ENCODE measurements around the gene RASAL2. TPM values are rescaled to one million over a fixed set of nuclear protein-coding genes. Genes with fewer than 3 reads are reported as not detected.

The RASAL2 gene
- total and polyA plus RNA-seq, 2 donors (not counting 1 experiment from before 2014, with no cell fraction given) = 11.9 to 21.8 TPM

- Histone ChIP-seq H3K27ac (ENCODE audit: insufficient read depth, low read length) (no peak within 1 kb of the TSS), H2AFZ (ENCODE audit: low read length) (peak within 1 kb of the TSS; percentile 52), H3K4me2 (ENCODE audit: extremely low read depth, insufficient read depth, low read length) (no peak within 1 kb of the TSS)
Measured at GRCh38 chr1:178512566-178513277, 418.8 kb downstream of the RASAL2 start, which contains the start of gene TEX35. TSS of gene TEX35 (plus strand) at chr1:178513109. CDS start at chr1:178513189, 80 bp downstream.

DNA sequence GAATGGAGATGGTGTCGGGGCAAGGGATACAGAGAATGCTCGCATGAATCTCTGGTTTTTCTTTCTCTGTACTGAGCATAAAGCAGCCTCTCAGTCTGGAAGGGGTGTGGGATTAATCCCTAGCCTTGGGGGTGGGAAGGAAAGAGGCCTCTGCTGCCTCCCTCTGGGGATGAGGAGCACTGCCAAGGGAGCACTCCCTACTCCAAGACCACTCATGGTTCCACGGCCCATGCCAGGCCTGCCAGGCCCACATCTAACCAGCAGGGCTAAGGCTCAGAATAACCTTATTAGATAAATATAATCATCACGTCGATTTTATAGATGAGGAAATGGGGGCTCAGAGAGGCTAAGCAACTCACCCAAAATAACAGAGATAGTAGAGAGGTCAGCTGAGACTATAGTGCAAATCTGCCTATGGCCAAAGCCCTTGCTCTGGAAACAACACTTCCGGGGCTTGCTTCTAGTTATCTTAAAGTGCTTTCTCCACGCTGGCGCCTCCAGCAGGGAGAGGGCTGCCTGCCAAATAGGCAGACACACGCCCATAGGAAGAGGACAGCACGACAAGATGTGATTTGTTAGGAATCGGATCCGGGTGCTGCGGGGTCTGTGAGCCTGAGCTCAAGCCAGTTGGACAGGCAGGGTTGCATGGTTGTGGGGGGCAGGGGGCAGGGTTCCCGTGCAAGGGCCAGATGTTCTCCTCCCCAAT lies 419.5 kb downstream of the RASAL2 start:
- no peak overlapping the region for H3K4me2 ChIP-seq (ENCODE audit: extremely low read depth, insufficient read depth, low read length)
- no peaks in the 10 kb centered on the region for H4K20me1 ChIP-seq (ENCODE audit: control insufficient read depth, extremely low read depth, insufficient read depth, low read length)
- H3K4me3 ChIP-seq (replicated peaks in 1 of 4; ENCODE audit: control extremely low read depth in 1 of 4, insufficient read depth in 1 of 4, low read depth in 3 of 4, low read length in 4 of 4) = no peak overlapping the region
- no peaks in the 10 kb centered on the region for H3K27me3 ChIP-seq (ENCODE audit: control insufficient read depth, insufficient read depth, low read length)
- H3K27ac ChIP-seq (ENCODE audit: insufficient read depth, low read length) = no peak overlapping the region
- H3K9ac ChIP-seq (ENCODE audit: insufficient read depth, low read length) = no peak overlapping the region
- H3K4me1 ChIP-seq (ENCODE audit: control insufficient read depth, extremely low read depth, insufficient read depth, low read length) = peaks cover 2% of the 10 kb centered on the region
- no peaks in the 10 kb centered on the region for H3K9me3 ChIP-seq (ENCODE audit: control insufficient read depth, insufficient read depth, low read depth, low read length)
- TF ChIP-seq EZH2 (IDR thresholded peaks at IDR 0.05; ENCODE audit: low read length, missing control alignments) = no peak
- TF ChIP-seq, protein P1, sequence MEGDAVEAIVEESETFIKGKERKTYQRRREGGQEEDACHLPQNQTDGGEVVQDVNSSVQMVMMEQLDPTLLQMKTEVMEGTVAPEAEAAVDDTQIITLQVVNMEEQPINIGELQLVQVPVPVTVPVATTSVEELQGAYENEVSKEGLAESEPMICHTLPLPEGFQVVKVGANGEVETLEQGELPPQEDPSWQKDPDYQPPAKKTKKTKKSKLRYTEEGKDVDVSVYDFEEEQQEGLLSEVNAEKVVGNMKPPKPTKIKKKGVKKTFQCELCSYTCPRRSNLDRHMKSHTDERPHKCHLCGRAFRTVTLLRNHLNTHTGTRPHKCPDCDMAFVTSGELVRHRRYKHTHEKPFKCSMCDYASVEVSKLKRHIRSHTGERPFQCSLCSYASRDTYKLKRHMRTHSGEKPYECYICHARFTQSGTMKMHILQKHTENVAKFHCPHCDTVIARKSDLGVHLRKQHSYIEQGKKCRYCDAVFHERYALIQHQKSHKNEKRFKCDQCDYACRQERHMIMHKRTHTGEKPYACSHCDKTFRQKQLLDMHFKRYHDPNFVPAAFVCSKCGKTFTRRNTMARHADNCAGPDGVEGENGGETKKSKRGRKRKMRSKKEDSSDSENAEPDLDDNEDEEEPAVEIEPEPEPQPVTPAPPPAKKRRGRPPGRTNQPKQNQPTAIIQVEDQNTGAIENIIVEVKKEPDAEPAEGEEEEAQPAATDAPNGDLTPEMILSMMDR (conservative IDR thresholded peaks at IDR 0.05 in 1 of 2, IDR thresholded peaks at IDR 0.05 in 1 of 2; ENCODE audit: low read depth in 1 of 2, low read length in 2 of 2) = no peak
- H3K36me3 ChIP-seq (ENCODE audit: control insufficient read depth, insufficient read depth, low read length) = no peaks in the 10 kb centered on the region
- peak; percentile 20 to 51 for DNase-seq (ENCODE audit: low read depth in 2 of 2)
- H2AFZ ChIP-seq (ENCODE audit: low read length) = peak overlapping the region; percentile 52
- H3K79me2 ChIP-seq (ENCODE audit: control insufficient read depth, insufficient read depth, low read length) = no peaks in the 10 kb centered on the region

More at GRCh38 chr1:178512566-178513277, 418.8 kb downstream of the RASAL2 start, which contains the start of gene TEX35:
- Histone ChIP-seq H3K4me1 (ENCODE audit: control insufficient read depth, extremely low read depth, insufficient read depth, low read length) (peaks cover 2% of the 10 kb centered on the region), H3K9me3 (ENCODE audit: control insufficient read depth, insufficient read depth, low read depth, low read length) (no peaks in the 10 kb centered on the region), H3K79me2 (ENCODE audit: control insufficient read depth, insufficient read depth, low read length) (no peaks in the 10 kb centered on the region), H3K4me3 (replicated peaks in 1 of 4; ENCODE audit: control extremely low read depth in 1 of 4, insufficient read depth in 1 of 4, low read depth in 3 of 4, low read length in 4 of 4) (no peak within 1 kb of the TSS), H3K27me3 (ENCODE audit: control insufficient read depth, insufficient read depth, low read length) (no peaks in the 10 kb centered on the region), H4K20me1 (ENCODE audit: control insufficient read depth, extremely low read depth, insufficient read depth, low read length) (no peaks in the 10 kb centered on the region), H3K9ac (ENCODE audit: insufficient read depth, low read length) (no peak within 1 kb of the TSS), H3K36me3 (ENCODE audit: control insufficient read depth, insufficient read depth, low read length) (no peaks in the 10 kb centered on the region)
- DNase-seq (ENCODE audit: low read depth in 2 of 2) = no peak
- no peak for TF ChIP-seq EZH2 (IDR thresholded peaks at IDR 0.05; ENCODE audit: low read length, missing control alignments)
- TF ChIP-seq, protein P1 (conservative IDR thresholded peaks at IDR 0.05 in 1 of 2, IDR thresholded peaks at IDR 0.05 in 1 of 2; ENCODE audit: low read depth in 1 of 2, low read length in 2 of 2) = no peak

DNA sequence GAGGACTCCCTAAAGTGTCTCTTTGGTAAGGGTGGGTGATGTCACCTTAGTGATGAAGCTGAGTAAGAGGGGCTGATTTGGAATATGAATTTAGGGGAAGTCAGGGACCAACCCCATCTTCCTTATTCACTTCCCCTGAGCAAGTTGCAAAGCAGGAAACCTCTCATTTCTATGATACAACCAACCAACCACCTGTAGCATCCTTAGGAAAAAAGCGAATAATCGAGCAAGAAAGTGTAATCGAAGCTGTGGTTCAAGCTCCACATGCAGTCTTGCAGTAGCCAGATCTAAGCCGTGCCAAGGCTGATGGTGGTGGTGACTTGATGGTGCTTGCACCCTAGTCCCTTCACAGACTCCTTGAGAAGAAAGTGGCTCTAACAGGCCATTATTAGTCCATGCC lies 422.2 kb downstream of the RASAL2 start:
- DNase-seq (ENCODE audit: low read depth in 2 of 2) = no peak

More for the DNA sequence above, 422.2 kb downstream of the RASAL2 start:
- Histone ChIP-seq H3K4me1 (ENCODE audit: control insufficient read depth, extremely low read depth, insufficient read depth, low read length) (peaks cover 2% of the 10 kb centered on the region), H3K9ac (ENCODE audit: insufficient read depth, low read length) (no peak overlapping the region), H3K9me3 (ENCODE audit: control insufficient read depth, insufficient read depth, low read depth, low read length) (no peaks in the 10 kb centered on the region), H4K20me1 (ENCODE audit: control insufficient read depth, extremely low read depth, insufficient read depth, low read length) (no peaks in the 10 kb centered on the region), H3K4me2 (ENCODE audit: extremely low read depth, insufficient read depth, low read length) (no peak overlapping the region), H3K36me3 (ENCODE audit: control insufficient read depth, insufficient read depth, low read length) (no peaks in the 10 kb centered on the region), H3K27me3 (ENCODE audit: control insufficient read depth, insufficient read depth, low read length) (no peaks in the 10 kb centered on the region), H2AFZ (ENCODE audit: low read length) (no peak overlapping the region), H3K79me2 (ENCODE audit: control insufficient read depth, insufficient read depth, low read length) (no peaks in the 10 kb centered on the region), H3K4me3 (replicated peaks in 1 of 4; ENCODE audit: control extremely low read depth in 1 of 4, insufficient read depth in 1 of 4, low read depth in 3 of 4, low read length in 4 of 4) (no peak overlapping the region), H3K27ac (ENCODE audit: insufficient read depth, low read length) (no peak overlapping the region)
- TF ChIP-seq, protein P1 (conservative IDR thresholded peaks at IDR 0.05 in 1 of 2, IDR thresholded peaks at IDR 0.05 in 1 of 2; ENCODE audit: low read depth in 1 of 2, low read length in 2 of 2) = no peak
- no peak for TF ChIP-seq EZH2 (IDR thresholded peaks at IDR 0.05; ENCODE audit: low read length, missing control alignments)
